HepG2 (cell line): ENCODE measurements around the gene NPC2. TPM values are rescaled to one million over a fixed set of nuclear protein-coding genes. Genes with fewer than 3 reads are reported as not detected.

Experiments used
- KDM1A ChIP-seq: IDR thresholded peaks from 2 replicates; pipeline ENCODE4 v1.6.1; 2016; ENCODE audit warnings: missing compliant biosample characterization
- MXD3 ChIP-seq: IDR thresholded peaks from 2 replicates; pipeline ENCODE4 v1.6.1; 2016; ENCODE audit warnings: mild to moderate bottlenecking, missing biosample characterization, missing genetic modification reagents
- NONO ChIP-seq, 2 experiments: fragments of 450-650 bp in 1 of 2; sonication (generic) in 1 of 2; formaldehyde crosslinking in 1 of 2; IDR thresholded peaks in 1 of 2; conservative IDR thresholded peaks in 1 of 2; 2 replicates each; pipeline versions ENCODE4 v1.6.1 to v1.8.0; 2017 to 2022; ENCODE audit warnings: mild to moderate bottlenecking in 1 of 2, missing genetic modification reagents in 1 of 2, moderate library complexity in 1 of 2
- PTBP1 ChIP-seq: fragments of 200-400 bp; formaldehyde crosslinking; IDR thresholded peaks from 2 replicates; pipeline ENCODE4 v1.6.1; 2018; ENCODE audit warnings: low read length, low read depth; ENCODE audit not compliant: poor library complexity, severe bottlenecking
- RERE ChIP-seq: IDR thresholded peaks from 2 replicates; pipeline ENCODE4 v1.6.1; 2016; ENCODE audit warnings: low read depth, missing genetic modification reagents, missing compliant biosample characterization
- SMYD3 ChIP-seq: sonication (generic); formaldehyde crosslinking; IDR thresholded peaks from 2 replicates; pipeline ENCODE4 v1.8.1; 2023; ENCODE audit warnings: mild to moderate bottlenecking, missing genetic modification reagents
- SNAPC5 ChIP-seq: sonication (generic); formaldehyde crosslinking; IDR thresholded peaks from 2 replicates; pipeline ENCODE4 v1.8.1; 2023; ENCODE audit warnings: mild to moderate bottlenecking, missing genetic modification reagents, borderline replicate concordance
- SRF ChIP-seq: IDR thresholded peaks from 2 replicates; pipeline ENCODE4 v1.6.1; 2011; ENCODE audit warnings: mild to moderate bottlenecking, low read depth, low read length, moderate library complexity
- TBL1XR1 ChIP-seq: fragments of 150-350 bp; IDR thresholded peaks from 2 replicates; pipeline ENCODE4 v1.6.1; 2014; ENCODE audit warnings: borderline replicate concordance, low read length; ENCODE audit not compliant: partially characterized antibody
- TGIF2 ChIP-seq: IDR thresholded peaks from 2 replicates; pipeline ENCODE4 v1.6.1; 2016; ENCODE audit warnings: control low read depth, missing compliant biosample characterization
- ZBTB14 ChIP-seq: sonication (generic); formaldehyde crosslinking; IDR thresholded peaks from 2 replicates; pipeline ENCODE4 v1.4.0; 2020; ENCODE audit warnings: missing genetic modification reagents
- ZFP91 ChIP-seq: sonication (generic); formaldehyde crosslinking; IDR thresholded peaks from 2 replicates; pipeline ENCODE4 v1.9.0; 2022; ENCODE audit warnings: missing genetic modification reagents, mild to moderate bottlenecking, borderline replicate concordance
- ZNF276 ChIP-seq: sonication (generic); formaldehyde crosslinking; IDR thresholded peaks from 2 replicates; pipeline ENCODE4 v1.4.0; 2020; ENCODE audit warnings: mild to moderate bottlenecking, low read depth, missing genetic modification reagents
- ZNF34 ChIP-seq: sonication (generic); formaldehyde crosslinking; IDR thresholded peaks from 2 replicates; pipeline ENCODE4 v1.4.0; 2020; ENCODE audit warnings: mild to moderate bottlenecking, missing genetic modification reagents, borderline replicate concordance
- ZZZ3 ChIP-seq: sonication (generic); formaldehyde crosslinking; IDR thresholded peaks from 2 replicates; pipeline ENCODE4 v1.4.0; 2020; ENCODE audit warnings: missing genetic modification reagents, mild to moderate bottlenecking, borderline replicate concordance
- polyA plus RNA-seq, 8 experiments: library from polyadenylated mRNA; depleted of rRNA in 3 of 8; stranded (reverse) in 7 of 8; unstranded in 1 of 8; fragments of >200 nt; fragmentation: Illumina TruSeq in 4 of 8; extraction: Trizol in 4 of 8; gene quantifications; 2 replicates each; pipeline versions ENCODE4 v1.2.1 to v1.2.3, GENCODE V29; 2011 to 2016; ENCODE audit warnings: low read depth in 4 of 8, missing spikeins in 1 of 8, mixed read lengths in 1 of 8; ENCODE audit not compliant: insufficient read depth in 1 of 8
- total RNA-seq, 5 experiments: library from RNA; depleted of rRNA; stranded (reverse); fragments of >200 nt; fragmentation: Illumina TruSeq; extraction: Trizol; gene quantifications; 2 replicates each; pipeline ENCODE4 v1.2.3, GENCODE V29; 2016; ENCODE audit warnings: low read depth in 1 of 5

Gene NPC2
- total and polyA plus RNA-seq, 2 of the 13 experiments (the other 11 are each of a cell fraction or from before 2014, with no cell fraction given) = 132 to 164 TPM

GRCh38 chr14:74492776-74493342, at the start of gene NPC2 (continued):
- TF ChIP-seq RERE (CRISPR knock-in tag) (no peak), TBL1XR1 (no peak), ZZZ3 (no peak), ZNF276 (CRISPR knock-in tag) (no peak), SRF (no peak), SNAPC5 (CRISPR knock-in tag) (no peak), TGIF2 (CRISPR knock-in tag) (no peak; the same call in 1 of the 2 replicates), ZNF34 (no peak), KDM1A (CRISPR knock-in tag) (no peak), NONO (IDR thresholded peaks at IDR 0.05) (no peak), NONO (CRISPR knock-in tag; conservative IDR thresholded peaks at IDR 0.05) (no peak; the same call in 1 of the 2 replicates), PTBP1 (no peak), MXD3 (CRISPR knock-in tag) (no peak; the same call in 1 of the 2 replicates), ZBTB14 (CRISPR knock-in tag) (no peak), ZFP91 (CRISPR knock-in tag) (no peak), SMYD3 (no peak)
